NCI-H446 (cell line): Measurements from ENCODE around the gene CALCA.

Source experiments
- DNase-seq, 2 experiments: peaks; one replicate each; lab custom pipeline; 2025; lab: John Stamatoyannopoulos, UW

Gene CALCA

DNA sequence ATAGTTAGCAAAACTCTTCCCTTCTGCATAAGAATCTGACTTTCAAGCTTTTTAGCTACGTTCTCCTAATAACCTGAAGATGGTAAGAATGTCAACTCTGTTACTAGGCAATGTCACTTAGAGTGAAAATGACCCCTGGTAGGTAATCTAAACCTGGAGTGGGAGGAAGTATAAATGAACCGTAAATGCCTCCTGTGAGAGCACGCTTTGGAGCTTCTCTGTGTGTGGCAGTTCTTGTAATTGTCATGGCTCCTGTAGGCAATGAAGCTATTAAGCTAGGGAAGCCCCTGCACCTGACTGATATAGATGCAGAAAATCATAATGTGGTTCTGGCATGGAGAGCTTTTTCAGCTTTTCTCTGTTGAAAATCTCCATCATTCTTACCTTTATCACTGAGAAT lies 29.4 kb downstream of the CALCA start:
- DNase-seq: no peak

DNA sequence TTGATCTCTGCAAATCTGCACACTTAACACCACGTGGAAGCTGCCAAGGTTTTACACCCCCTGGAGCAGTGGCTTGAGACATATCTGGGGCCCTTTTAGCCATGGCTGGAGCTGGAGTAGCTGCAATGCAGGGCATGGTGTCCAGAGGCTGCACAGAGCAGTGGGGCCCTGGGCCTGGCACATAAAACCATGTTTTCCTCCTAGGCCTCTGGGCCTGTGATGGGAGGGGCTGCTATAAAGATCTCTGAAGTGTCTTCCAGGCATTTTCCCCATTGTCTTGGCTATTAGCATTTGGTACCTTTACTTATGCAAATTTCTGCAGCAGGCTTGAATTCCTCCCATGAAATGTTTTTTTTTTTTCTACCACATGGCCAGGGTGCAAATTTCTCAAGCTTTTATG lies 33.2 kb downstream of the CALCA start:
- no peak for DNase-seq

DNA sequence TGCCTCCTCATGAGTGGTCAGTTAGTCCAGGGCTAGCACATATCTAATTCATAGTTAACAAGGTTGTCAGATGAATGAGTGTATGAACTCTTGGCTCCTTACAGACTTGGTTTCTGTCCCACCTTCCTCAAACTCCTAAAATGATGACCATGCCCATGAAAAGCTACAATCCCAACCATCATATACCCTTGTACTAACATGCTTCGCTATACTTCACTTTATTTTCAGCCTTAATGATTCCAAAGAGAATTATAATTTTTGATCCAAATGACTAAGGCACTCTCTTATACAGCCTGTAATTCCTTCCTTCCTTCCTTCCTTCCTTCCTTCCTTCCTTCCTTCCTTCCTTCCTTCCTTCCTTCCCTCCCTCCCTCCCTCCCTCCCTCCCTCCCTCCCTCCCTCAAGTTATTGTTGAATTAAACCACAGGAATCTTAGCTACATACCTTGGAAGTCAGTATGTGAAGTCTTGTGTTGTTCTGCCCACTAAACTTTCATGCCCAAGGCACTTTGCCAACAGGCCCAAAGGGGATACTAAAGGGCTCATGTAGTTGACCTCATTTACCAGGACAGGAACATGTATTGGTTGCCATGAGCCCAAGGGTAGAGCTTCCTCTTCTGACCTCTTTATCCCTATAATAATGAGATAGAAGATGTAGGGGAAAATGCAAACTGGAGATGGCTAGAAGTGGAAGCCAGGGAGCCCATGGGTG lies 37.4 kb downstream of the CALCA start:
- no peak for DNase-seq

DNA sequence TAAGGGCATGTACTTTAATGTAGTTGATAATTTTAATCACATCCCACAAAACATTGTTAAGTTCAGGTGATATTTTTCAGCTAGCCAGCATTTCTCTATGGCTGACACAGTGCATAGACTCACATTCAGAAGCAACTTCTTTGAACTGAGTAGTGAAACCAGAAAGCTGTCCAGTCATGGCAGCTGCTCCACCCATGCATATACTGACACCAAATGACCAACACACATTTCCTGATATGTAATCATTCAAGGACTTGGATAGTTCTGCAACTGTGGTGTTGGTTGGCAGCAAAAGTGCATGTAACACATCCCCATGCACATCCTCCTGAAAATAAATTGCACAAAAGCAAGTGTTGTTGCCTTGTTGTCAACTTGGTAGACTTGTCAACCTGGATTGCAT lies 39.7 kb downstream of the CALCA start:
- DNase-seq: no peak

DNA sequence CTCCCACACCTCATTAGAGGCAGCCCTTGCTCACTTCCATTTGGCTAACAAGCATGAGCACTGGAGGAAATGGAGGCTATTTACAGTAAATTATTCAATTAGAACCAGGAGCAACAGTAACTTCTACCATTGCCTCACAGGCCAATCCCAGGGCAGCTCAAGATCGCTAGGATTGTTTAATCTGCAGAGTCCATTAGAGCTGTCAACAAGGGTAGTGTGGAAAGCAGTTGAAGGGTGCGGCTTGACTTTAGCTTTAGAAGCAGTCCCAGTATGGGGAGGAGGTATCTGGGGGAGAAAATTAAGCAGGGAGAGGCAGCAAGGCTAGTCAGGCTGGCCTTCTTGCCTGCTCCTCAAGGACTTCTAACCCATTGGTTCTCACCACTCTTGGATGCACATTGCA lies 41.8 kb downstream of the CALCA start:
- no peak for DNase-seq

DNA sequence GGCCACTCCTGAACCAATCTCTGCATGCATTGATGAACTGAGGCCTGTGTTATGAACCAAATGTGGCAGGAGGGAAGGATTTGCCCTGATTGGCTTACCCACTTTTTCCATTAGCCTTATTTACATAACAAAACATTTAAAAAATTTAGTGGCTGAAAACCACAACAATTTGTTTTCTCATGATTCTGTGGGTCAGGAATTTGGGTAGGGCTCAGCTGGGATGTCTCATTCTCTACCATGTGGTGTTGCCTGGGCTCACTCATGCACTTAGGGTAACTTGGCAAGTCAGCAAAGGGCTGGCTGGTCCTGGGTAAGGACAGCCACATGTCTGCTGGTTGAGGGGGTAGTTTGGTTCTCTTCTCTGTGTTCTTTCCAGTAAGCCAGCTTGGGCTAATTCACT lies 45.0 kb downstream of the CALCA start:
- DNase-seq: no peak

DNA sequence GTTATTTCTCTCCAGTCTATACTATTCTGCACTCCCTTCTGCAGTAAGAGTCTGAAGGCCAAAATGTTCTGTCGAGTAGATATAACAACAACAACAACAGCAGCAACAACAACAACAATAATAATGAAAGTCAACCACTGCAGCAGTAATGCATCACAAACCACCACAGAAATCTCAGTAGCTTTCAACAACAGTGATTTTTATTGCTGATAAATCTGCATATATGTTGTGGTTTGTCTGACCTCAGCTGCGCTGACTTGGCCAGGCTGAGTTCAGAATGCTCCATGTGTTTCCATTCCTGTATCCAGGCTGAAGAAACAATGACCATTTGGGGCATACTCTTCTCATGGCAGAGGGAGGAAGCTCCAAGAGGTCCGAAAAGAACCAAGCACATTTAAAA lies 47.8 kb downstream of the CALCA start:
- DNase-seq: no peak
